Measurements from ENCODE around the gene FXYD6. TPM values are rescaled to one million over a fixed set of nuclear protein-coding genes. Genes with fewer than 3 reads are reported as not detected.

The FXYD6 gene
- total RNA-seq, 1 donor from 2014 or later: 0.99 TPM

- H3K4me1 Mint-ChIP-seq (ENCODE audit: unreplicated experiment): no peaks in the 10 kb centered on the region
- no peaks in the 10 kb centered on the region for H3K9me3 Mint-ChIP-seq (ENCODE audit: unreplicated experiment)
- peaks cover 22% of the 10 kb centered on the region for H3K27me3 Mint-ChIP-seq (ENCODE audit: unreplicated experiment)
- no peaks in the 10 kb centered on the region for H3K36me3 Mint-ChIP-seq (ENCODE audit: unreplicated experiment)
- no peak overlapping the region for H3K27ac Mint-ChIP-seq (ENCODE audit: unreplicated experiment)
- no peak for TF ChIP-seq CTCF (IDR thresholded peaks at IDR 0.05)
- H3K4me3 Mint-ChIP-seq (ENCODE audit: unreplicated experiment): no peak overlapping the region
- DNase-seq (ENCODE audit: extremely low spot score, unreplicated experiment): no peak
Observed at GRCh38 chr11:117918366-117919255, 42.2 kb upstream of the FXYD6 start.

GRCh38 chr11:117917591-117918151, 41.2 kb upstream of the FXYD6 start:
- Mint-ChIP-seq H3K27ac (ENCODE audit: unreplicated experiment) (no peak overlapping the region), H3K9me3 (ENCODE audit: unreplicated experiment) (no peaks in the 10 kb centered on the region), H3K4me3 (ENCODE audit: unreplicated experiment) (no peak overlapping the region), H3K27me3 (ENCODE audit: unreplicated experiment) (peaks cover 31% of the 10 kb centered on the region), H3K36me3 (ENCODE audit: unreplicated experiment) (no peaks in the 10 kb centered on the region), H3K4me1 (ENCODE audit: unreplicated experiment) (no peaks in the 10 kb centered on the region)
- no peak for TF ChIP-seq CTCF (IDR thresholded peaks at IDR 0.05)
- DNase-seq (ENCODE audit: extremely low spot score, unreplicated experiment): no peak

GRCh38 chr11:117916956-117917355, 40.5 kb upstream of the FXYD6 start:
- Mint-ChIP-seq H3K27me3 (ENCODE audit: unreplicated experiment) (peaks cover 38% of the 10 kb centered on the region), H3K36me3 (ENCODE audit: unreplicated experiment) (no peaks in the 10 kb centered on the region), H3K9me3 (ENCODE audit: unreplicated experiment) (no peaks in the 10 kb centered on the region), H3K4me1 (ENCODE audit: unreplicated experiment) (no peaks in the 10 kb centered on the region), H3K27ac (ENCODE audit: unreplicated experiment) (no peak overlapping the region), H3K4me3 (ENCODE audit: unreplicated experiment) (no peak overlapping the region)
- DNase-seq (ENCODE audit: extremely low spot score, unreplicated experiment): no peak
- TF ChIP-seq CTCF (IDR thresholded peaks at IDR 0.05): no peak

GRCh38 chr11:117915672-117916235, 39.3 kb upstream of the FXYD6 start:
- TF ChIP-seq CTCF (IDR thresholded peaks at IDR 0.05): no peak
- no peak overlapping the region for H3K4me3 Mint-ChIP-seq (ENCODE audit: unreplicated experiment)
- H3K27ac Mint-ChIP-seq (ENCODE audit: unreplicated experiment): no peak overlapping the region
- H3K9me3 Mint-ChIP-seq (ENCODE audit: unreplicated experiment): no peaks in the 10 kb centered on the region
- no peaks in the 10 kb centered on the region for H3K36me3 Mint-ChIP-seq (ENCODE audit: unreplicated experiment)
- H3K4me1 Mint-ChIP-seq (ENCODE audit: unreplicated experiment): no peaks in the 10 kb centered on the region
- DNase-seq (ENCODE audit: extremely low spot score, unreplicated experiment): no peak
- H3K27me3 Mint-ChIP-seq (ENCODE audit: unreplicated experiment): peaks cover 40% of the 10 kb centered on the region

- TF ChIP-seq CTCF (IDR thresholded peaks at IDR 0.05): no peak
- Mint-ChIP-seq H3K27ac (ENCODE audit: unreplicated experiment) (no peak overlapping the region), H3K4me1 (ENCODE audit: unreplicated experiment) (no peaks in the 10 kb centered on the region), H3K4me3 (ENCODE audit: unreplicated experiment) (no peak overlapping the region), H3K27me3 (ENCODE audit: unreplicated experiment) (peaks cover 40% of the 10 kb centered on the region), H3K36me3 (ENCODE audit: unreplicated experiment) (no peaks in the 10 kb centered on the region), H3K9me3 (ENCODE audit: unreplicated experiment) (no peaks in the 10 kb centered on the region)
- no peak for DNase-seq (ENCODE audit: extremely low spot score, unreplicated experiment)
Observed at GRCh38 chr11:117914991-117915618, 38.6 kb upstream of the FXYD6 start.
